Measurements from ENCODE around the gene GANC.

GANC gene

DNA sequence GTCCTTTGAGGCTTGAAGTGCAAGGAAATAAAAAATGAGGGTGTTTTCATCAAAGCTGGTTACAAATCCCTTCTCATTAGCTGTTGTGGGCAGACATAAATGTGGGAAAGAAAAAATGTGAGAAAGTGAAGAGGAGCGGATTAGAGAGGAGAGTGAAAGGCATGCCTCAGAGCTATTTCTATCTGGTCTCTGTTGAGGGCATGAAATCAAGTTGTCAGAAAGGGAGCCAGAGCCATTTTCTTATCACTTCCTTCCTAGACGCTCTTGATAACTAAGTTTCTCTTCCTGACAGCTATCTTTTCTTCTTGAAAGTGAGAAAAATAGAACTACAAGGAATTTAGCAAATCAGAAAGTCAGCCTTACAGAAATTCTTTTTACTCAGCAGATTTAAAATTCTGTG is 65.5 kb downstream of the GANC start (continued):
- no peak for TF ChIP-seq ZNF48 (tag by site-specific recombination; IDR thresholded peaks at IDR 0.05)
- no peak for TF ChIP-seq ZNF768 (tag by site-specific recombination; IDR thresholded peaks at IDR 0.05)
- TF ChIP-seq ZNF24 (tag by site-specific recombination; IDR thresholded peaks at IDR 0.05): no peak

DNA sequence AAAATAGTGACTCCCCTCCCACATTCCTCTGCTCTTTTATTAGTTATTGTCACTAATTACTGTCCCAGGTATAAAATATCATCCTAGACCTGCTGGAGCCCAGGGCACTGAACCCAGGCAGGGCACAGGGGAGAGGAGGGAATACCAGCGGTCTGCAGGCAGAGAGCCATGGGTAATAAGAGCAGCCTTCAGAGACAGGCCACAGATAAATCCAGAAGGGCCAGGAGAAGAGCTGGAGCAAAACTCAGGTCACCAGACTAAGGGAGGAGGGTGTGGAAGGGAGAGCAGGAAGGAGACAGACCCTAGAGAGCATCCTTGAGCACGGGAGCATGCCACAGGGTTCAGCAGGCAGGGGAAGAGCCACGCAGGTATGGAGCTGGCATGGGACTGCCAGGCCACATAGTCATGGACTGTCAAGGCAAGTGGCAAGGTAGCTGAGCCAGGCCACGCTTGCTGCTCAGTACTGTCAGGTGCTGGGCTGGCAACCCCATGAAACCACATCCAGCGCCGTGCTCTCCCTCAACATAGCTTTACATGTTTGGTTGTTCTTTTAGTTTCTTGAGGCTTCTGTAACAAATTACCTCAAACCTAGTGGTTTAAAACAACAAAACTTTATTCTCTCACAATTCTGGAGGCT is 70.7 kb downstream of the GANC start:
- TF ChIP-seq ZNF146 (tag by site-specific recombination; IDR thresholded peaks at IDR 0.05) (no peak), ZNF561 (tag by site-specific recombination; IDR thresholded peaks at IDR 0.05; ENCODE audit: borderline replicate concordance) (no peak), ZBTB44 (tag by site-specific recombination; IDR thresholded peaks at IDR 0.05) (no peak), TCF7L2 (IDR thresholded peaks at IDR 0.05; ENCODE audit: borderline replicate concordance, low read depth, low read length) (no peak), KLF7 (tag by site-specific recombination; IDR thresholded peaks at IDR 0.05; ENCODE audit: borderline replicate concordance) (no peak), ZNF121 (tag by site-specific recombination; IDR thresholded peaks at IDR 0.05) (no peak), ZNF585B (tag by site-specific recombination; IDR thresholded peaks at IDR 0.05) (no peak), ZNF175 (tag by site-specific recombination; IDR thresholded peaks at IDR 0.05) (no peak), ZNF112 (tag by site-specific recombination; IDR thresholded peaks at IDR 0.05) (no peak)
- TF ChIP-seq, protein P1, sequence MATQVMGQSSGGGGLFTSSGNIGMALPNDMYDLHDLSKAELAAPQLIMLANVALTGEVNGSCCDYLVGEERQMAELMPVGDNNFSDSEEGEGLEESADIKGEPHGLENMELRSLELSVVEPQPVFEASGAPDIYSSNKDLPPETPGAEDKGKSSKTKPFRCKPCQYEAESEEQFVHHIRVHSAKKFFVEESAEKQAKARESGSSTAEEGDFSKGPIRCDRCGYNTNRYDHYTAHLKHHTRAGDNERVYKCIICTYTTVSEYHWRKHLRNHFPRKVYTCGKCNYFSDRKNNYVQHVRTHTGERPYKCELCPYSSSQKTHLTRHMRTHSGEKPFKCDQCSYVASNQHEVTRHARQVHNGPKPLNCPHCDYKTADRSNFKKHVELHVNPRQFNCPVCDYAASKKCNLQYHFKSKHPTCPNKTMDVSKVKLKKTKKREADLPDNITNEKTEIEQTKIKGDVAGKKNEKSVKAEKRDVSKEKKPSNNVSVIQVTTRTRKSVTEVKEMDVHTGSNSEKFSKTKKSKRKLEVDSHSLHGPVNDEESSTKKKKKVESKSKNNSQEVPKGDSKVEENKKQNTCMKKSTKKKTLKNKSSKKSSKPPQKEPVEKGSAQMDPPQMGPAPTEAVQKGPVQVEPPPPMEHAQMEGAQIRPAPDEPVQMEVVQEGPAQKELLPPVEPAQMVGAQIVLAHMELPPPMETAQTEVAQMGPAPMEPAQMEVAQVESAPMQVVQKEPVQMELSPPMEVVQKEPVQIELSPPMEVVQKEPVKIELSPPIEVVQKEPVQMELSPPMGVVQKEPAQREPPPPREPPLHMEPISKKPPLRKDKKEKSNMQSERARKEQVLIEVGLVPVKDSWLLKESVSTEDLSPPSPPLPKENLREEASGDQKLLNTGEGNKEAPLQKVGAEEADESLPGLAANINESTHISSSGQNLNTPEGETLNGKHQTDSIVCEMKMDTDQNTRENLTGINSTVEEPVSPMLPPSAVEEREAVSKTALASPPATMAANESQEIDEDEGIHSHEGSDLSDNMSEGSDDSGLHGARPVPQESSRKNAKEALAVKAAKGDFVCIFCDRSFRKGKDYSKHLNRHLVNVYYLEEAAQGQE (tag by site-specific recombination; IDR thresholded peaks at IDR 0.05): no peak
- TF ChIP-seq, protein P2, sequence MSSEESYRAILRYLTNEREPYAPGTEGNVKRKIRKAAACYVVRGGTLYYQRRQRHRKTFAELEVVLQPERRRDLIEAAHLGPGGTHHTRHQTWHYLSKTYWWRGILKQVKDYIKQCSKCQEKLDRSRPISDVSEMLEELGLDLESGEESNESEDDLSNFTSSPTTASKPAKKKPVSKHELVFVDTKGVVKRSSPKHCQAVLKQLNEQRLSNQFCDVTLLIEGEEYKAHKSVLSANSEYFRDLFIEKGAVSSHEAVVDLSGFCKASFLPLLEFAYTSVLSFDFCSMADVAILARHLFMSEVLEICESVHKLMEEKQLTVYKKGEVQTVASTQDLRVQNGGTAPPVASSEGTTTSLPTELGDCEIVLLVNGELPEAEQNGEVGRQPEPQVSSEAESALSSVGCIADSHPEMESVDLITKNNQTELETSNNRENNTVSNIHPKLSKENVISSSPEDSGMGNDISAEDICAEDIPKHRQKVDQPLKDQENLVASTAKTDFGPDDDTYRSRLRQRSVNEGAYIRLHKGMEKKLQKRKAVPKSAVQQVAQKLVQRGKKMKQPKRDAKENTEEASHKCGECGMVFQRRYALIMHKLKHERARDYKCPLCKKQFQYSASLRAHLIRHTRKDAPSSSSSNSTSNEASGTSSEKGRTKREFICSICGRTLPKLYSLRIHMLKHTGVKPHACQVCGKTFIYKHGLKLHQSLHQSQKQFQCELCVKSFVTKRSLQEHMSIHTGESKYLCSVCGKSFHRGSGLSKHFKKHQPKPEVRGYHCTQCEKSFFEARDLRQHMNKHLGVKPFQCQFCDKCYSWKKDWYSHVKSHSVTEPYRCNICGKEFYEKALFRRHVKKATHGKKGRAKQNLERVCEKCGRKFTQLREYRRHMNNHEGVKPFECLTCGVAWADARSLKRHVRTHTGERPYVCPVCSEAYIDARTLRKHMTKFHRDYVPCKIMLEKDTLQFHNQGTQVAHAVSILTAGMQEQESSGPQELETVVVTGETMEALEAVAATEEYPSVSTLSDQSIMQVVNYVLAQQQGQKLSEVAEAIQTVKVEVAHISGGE (tag by site-specific recombination; conservative IDR thresholded peaks at IDR 0.05; ENCODE audit: low read depth): no peak
- no peak overlapping the region for H3K27ac ChIP-seq (ENCODE audit: extremely low read depth, low read depth, low read length)
- H3K4me1 ChIP-seq (ENCODE audit: control insufficient read depth, insufficient read depth, low read length): no peaks in the 10 kb centered on the region
- no peak overlapping the region for H3K4me3 ChIP-seq (ENCODE audit: low read depth, low read length)
- H3K36me3 ChIP-seq (ENCODE audit: control insufficient read depth in 2 of 2, insufficient read depth in 1 of 2, low read length in 2 of 2): peaks cover 0 to 7% of the 10 kb centered on the region in 2 experiments; a peak in 1 of 3 replicates
- H3K9me3 ChIP-seq (ENCODE audit: control insufficient read depth, insufficient read depth, low read depth, low read length): no peaks in the 10 kb centered on the region
- POLR2A ChIA-PET: no interaction called here
- CTCF ChIA-PET: no interaction called here

- POLR2A ChIA-PET: no interaction called here
- H3K27ac ChIP-seq (ENCODE audit: extremely low read depth, low read depth, low read length): no peak overlapping the region
- TF ChIP-seq GLIS2 (tag by site-specific recombination; IDR thresholded peaks at IDR 0.05) (no peak), ZNF639 (tag by site-specific recombination; IDR thresholded peaks at IDR 0.05) (no peak), ZNF423 (tag by site-specific recombination; IDR thresholded peaks at IDR 0.05) (no peak), WT1 (tag by site-specific recombination; IDR thresholded peaks at IDR 0.05) (no peak), ZNF600 (tag by site-specific recombination; IDR thresholded peaks at IDR 0.05) (no peak), ZNF239 (tag by site-specific recombination; IDR thresholded peaks at IDR 0.05) (no peak), ELK4 (IDR thresholded peaks at IDR 0.05; ENCODE audit: borderline replicate concordance, low read depth, low read length) (no peak)
- TF ChIP-seq, protein P3, sequence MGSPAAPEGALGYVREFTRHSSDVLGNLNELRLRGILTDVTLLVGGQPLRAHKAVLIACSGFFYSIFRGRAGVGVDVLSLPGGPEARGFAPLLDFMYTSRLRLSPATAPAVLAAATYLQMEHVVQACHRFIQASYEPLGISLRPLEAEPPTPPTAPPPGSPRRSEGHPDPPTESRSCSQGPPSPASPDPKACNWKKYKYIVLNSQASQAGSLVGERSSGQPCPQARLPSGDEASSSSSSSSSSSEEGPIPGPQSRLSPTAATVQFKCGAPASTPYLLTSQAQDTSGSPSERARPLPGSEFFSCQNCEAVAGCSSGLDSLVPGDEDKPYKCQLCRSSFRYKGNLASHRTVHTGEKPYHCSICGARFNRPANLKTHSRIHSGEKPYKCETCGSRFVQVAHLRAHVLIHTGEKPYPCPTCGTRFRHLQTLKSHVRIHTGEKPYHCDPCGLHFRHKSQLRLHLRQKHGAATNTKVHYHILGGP (tag by site-specific recombination; IDR thresholded peaks at IDR 0.05): no peak
Measured at GRCh38 chr15:42344763-42345162, 71.8 kb downstream of the GANC start.

More at GRCh38 chr15:42344763-42345162, 71.8 kb downstream of the GANC start:
- no peak overlapping the region for H3K4me3 ChIP-seq (ENCODE audit: low read depth, low read length)
- CTCF ChIA-PET: no interaction called here
- H3K9me3 ChIP-seq (ENCODE audit: control insufficient read depth, insufficient read depth, low read depth, low read length): no peaks in the 10 kb centered on the region
- no peaks in the 10 kb centered on the region for H3K4me1 ChIP-seq (ENCODE audit: control insufficient read depth, insufficient read depth, low read length)
- peaks cover 0 to 7% of the 10 kb centered on the region in 2 experiments; a peak in 1 of 3 replicates for H3K36me3 ChIP-seq (ENCODE audit: control insufficient read depth in 2 of 2, insufficient read depth in 1 of 2, low read length in 2 of 2)
